Measurements from ENCODE around the gene MTMR1.

- TF ChIP-seq POLR2A (conservative IDR thresholded peaks at IDR 0.05) = no peak
- no peak for TF ChIP-seq ATF3 (IDR thresholded peaks at IDR 0.05)
- no peak for TF ChIP-seq ATF3 (CRISPR knock-in tag; conservative IDR thresholded peaks at IDR 0.05)
- TF ChIP-seq, protein P1, sequence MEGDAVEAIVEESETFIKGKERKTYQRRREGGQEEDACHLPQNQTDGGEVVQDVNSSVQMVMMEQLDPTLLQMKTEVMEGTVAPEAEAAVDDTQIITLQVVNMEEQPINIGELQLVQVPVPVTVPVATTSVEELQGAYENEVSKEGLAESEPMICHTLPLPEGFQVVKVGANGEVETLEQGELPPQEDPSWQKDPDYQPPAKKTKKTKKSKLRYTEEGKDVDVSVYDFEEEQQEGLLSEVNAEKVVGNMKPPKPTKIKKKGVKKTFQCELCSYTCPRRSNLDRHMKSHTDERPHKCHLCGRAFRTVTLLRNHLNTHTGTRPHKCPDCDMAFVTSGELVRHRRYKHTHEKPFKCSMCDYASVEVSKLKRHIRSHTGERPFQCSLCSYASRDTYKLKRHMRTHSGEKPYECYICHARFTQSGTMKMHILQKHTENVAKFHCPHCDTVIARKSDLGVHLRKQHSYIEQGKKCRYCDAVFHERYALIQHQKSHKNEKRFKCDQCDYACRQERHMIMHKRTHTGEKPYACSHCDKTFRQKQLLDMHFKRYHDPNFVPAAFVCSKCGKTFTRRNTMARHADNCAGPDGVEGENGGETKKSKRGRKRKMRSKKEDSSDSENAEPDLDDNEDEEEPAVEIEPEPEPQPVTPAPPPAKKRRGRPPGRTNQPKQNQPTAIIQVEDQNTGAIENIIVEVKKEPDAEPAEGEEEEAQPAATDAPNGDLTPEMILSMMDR (IDR thresholded peaks at IDR 0.05 in 2 of 3, conservative IDR thresholded peaks at IDR 0.05 in 1 of 3; ENCODE audit: insufficient read depth in 2 of 3, low read depth in 1 of 3, low read length in 3 of 3) = no peak
- TF ChIP-seq, protein P2, sequence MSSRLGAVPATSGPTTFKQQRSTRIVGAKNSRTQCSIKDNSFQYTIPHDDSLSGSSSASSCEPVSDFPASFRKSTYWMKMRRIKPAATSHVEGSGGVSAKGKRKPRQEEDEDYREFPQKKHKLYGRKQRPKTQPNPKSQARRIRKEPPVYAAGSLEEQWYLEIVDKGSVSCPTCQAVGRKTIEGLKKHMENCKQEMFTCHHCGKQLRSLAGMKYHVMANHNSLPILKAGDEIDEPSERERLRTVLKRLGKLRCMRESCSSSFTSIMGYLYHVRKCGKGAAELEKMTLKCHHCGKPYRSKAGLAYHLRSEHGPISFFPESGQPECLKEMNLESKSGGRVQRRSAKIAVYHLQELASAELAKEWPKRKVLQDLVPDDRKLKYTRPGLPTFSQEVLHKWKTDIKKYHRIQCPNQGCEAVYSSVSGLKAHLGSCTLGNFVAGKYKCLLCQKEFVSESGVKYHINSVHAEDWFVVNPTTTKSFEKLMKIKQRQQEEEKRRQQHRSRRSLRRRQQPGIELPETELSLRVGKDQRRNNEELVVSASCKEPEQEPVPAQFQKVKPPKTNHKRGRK (tag; IDR thresholded peaks at IDR 0.05) = no peak
- no peak for TF ChIP-seq ZNF561 (CRISPR knock-in tag; conservative IDR thresholded peaks at IDR 0.05)
- no peak for TF ChIP-seq EP300 (IDR thresholded peaks at IDR 0.05; ENCODE audit: low read length)
- TF ChIP-seq PRPF4 (IDR thresholded peaks at IDR 0.05; ENCODE audit: insufficient read depth, low read depth, low read length, poor library complexity, severe bottlenecking) = no peak
- TF ChIP-seq, protein P3, sequence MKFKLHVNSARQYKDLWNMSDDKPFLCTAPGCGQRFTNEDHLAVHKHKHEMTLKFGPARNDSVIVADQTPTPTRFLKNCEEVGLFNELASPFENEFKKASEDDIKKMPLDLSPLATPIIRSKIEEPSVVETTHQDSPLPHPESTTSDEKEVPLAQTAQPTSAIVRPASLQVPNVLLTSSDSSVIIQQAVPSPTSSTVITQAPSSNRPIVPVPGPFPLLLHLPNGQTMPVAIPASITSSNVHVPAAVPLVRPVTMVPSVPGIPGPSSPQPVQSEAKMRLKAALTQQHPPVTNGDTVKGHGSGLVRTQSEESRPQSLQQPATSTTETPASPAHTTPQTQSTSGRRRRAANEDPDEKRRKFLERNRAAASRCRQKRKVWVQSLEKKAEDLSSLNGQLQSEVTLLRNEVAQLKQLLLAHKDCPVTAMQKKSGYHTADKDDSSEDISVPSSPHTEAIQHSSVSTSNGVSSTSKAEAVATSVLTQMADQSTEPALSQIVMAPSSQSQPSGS (CRISPR knock-in tag; IDR thresholded peaks at IDR 0.05) = no peak
- no peak for TF ChIP-seq ELF4 (CRISPR knock-in tag; IDR thresholded peaks at IDR 0.05)
- TF ChIP-seq HIVEP1 (CRISPR knock-in tag; IDR thresholded peaks at IDR 0.05) = no peak
- TF ChIP-seq RAD21 (CRISPR knock-in tag; conservative IDR thresholded peaks at IDR 0.05 in 1 of 2, IDR thresholded peaks at IDR 0.05 in 1 of 2) = no peak
- TF ChIP-seq SIN3A (IDR thresholded peaks at IDR 0.05; ENCODE audit: borderline replicate concordance in 2 of 2, control insufficient read depth in 1 of 2, low read depth in 2 of 2, low read length in 2 of 2) = no peak
- TF ChIP-seq ZBTB49 (CRISPR knock-in tag; IDR thresholded peaks at IDR 0.05; ENCODE audit: borderline replicate concordance) = no peak
These were observed 10.4 kb downstream of the MTMR1 start for GRCh38 chrX:150703695-150703974.
